ENCODE results near the gene PEX10. TPM values are rescaled to one million over a fixed set of nuclear protein-coding genes. Genes with fewer than 3 reads are reported as not detected.

PEX10 gene
- total RNA-seq, 1 donor from 2014 or later = 24.9 TPM

GRCh38 chr1:2376261-2376741 lies 36.1 kb downstream of the PEX10 start:
- no peak for DNase-seq (ENCODE audit: low read depth in 2 of 2)

GRCh38 chr1:2375923-2376260 lies 36.5 kb downstream of the PEX10 start:
- DNase-seq (ENCODE audit: low read depth in 2 of 2) = no peak

DNA sequence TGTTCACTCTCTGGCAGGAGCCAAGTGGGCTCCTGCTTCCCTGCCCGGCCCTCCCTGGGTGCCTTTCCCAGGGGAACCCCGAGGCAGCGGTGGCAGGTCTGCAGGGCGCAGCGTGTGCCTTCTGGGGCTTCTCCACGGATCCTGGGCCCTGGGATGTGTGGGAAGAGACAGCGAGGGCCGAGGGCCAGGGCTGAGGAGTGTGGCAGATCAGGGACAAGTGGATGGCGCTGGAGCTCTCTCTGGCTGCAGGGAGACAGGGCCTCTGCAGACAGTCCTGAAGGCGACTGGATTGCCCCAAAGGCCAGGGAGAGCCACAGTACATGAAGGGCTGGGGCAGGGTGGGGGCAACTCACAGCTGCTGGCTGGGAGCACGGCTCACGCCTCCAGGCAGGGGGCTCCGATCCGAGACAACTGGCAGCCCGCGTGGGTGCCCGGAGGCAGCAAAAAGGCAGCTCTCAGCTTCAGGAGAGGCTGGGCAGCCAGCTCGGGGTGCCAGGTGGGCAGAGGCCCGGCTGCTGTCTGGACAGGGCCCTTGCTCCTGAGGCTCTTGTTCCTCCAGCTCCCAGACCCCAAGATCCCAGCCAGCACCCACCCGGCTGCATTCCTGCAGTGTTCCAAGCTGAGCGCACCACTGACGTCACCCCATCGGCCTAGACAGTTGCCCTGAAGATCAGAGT lies 37.0 kb downstream of the PEX10 start:
- no peak for DNase-seq (ENCODE audit: low read depth in 2 of 2)

DNA sequence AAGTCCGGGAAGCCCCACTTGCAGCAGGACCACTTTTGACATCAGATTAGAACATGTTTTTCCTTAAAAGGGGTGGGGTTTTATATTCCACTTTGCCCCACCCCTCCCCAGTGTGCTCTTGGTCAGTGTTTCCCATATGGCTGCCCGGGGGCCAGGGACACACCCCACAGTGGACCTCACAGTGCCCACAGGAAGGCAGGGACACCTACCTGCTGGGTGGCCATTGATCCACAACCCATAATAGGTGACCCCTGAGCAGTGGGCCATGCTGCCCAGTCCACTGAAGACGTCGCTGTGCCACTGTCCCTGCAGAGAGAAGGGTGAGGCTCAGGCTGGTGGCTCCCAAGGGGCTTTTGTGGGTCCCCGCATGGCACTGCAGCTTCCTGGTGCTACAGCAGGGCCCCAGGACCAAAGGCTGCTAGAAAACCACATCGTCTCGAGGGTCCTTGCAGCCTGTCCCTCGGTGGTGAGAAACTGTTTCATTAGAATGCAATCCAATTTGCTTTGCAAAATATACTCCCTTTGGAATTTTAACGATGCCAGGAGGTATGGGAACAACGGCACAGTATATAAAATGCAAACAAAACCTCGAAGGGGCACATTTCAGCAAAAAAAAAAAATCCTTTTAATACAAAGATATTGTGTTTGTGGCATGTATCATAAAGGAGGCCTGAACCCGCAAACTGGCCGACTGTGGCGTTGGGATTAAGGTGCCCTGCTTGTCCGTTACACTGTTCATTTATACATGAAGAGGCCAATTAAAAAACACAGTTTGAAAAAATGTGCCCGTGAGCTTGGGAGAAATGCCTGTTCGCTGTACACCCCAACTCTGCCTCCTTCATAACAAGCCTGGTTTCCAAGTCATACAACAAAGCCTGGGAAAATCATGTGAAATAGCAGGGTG lies 37.9 kb downstream of the PEX10 start:
- DNase-seq (ENCODE audit: low read depth in 2 of 2) = no peak

DNA sequence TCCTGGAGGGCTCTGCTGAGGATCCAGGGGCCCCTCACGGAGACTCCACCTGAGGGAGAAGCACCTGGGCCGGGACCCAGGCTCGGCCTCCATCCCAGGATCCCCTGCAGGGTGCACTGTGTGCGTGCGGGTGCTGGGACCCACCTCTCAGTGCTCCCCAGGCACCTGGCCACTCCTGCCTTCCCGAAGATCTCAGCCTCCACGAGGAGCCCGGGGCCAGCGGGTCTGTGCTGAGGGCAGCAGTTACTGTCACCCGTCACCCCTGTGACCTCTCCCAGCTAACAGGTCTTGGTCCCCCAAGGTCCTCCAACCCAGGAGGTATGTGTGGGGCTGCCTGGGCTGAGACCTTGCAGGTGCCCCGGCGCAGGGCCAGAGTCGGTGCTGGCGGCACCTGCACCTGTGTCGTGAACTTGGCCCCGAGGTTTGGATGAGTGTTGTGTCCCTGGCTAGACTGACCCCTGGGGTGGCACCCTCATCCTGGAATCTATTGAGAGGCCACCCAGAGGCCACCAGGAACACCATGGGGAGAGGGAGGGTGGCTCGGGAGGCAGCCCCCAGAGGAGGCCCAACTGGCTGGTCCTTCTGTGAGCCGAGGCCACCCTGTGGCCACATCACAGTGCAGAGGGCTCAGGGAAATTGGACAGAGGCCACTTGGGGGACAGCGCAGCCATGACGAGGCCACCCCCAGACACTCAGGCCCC lies 38.7 kb downstream of the PEX10 start:
- DNase-seq (ENCODE audit: low read depth in 2 of 2) = no peak

DNA sequence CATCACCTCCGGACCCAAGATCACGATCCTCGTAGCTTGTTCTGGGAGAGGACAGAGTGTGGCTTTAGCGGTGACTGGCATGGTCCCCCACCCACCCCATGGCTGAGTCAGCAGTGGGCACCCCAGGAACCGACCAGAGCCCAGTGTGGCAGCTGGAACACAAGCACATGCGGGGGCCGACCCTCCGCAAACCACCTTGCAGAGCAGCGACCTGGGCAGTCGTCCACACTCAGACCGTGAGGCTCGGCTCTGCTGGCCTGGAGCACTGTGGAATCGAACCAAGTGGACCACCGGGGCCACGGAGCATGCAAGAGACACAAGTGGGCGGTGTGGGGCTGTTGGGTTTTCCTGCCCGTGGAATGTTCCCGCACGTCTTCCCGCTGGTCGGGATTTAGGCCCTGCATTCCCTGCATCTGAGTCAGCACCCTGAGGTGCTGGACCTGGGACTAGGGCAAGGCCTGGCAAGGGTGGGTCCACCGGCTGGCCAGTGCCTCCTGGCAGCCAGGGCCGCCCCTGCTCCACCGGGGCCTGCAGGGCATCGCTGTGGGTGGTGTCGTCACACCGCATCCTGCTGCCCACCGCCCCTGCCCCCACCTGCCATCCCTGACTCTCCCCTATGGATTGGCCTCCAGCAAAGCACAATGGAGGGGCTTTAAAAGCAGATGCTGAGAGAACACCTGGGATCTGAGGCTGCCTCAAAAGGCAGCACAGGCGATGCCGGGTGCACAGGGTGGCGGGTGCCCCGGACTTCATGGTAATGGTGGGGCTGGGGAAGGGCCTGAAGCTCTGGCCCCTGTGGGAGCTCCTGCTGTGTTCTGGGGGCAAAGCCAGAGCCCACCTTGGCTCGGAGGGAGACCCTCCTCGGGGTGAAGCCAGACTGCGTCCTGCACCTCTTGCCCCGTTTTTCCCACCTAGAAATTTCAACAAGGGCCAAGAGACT lies 39.5 kb downstream of the PEX10 start:
- no peak for DNase-seq (ENCODE audit: low read depth in 2 of 2)

DNA sequence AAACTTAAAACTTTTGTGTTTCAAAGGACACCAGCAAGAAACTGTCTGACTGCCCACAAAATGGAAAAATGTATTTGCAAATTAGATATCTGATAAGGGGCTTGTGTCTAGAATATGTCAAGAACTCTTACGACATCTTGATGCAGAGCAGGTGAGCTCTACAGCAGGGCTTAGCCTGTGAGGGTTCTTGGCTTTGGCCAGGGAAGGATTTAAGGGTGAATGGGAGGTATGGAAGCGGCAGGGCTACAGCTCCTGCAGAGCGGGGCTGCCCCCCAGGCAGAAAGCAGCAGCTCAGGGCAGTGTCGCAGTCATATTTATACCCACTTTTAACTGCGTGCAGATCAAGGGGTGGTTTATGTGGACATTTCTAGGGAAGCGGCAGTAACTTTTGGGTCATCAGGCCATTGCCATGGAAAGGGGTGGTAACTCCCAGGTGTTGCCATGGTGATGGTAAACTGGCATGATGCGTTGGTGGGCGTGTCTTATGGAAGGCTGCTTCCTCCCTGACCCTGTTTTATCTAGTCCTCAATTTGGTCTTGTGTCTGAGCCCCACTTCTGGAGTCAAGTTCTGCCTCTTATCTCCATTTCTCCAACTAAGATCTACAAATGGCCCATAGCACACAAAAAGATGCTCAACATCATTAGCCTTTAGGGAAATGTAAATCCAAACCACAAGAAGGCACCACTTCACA lies 44.2 kb downstream of the PEX10 start:
- no peak for DNase-seq (ENCODE audit: low read depth in 2 of 2)

DNA sequence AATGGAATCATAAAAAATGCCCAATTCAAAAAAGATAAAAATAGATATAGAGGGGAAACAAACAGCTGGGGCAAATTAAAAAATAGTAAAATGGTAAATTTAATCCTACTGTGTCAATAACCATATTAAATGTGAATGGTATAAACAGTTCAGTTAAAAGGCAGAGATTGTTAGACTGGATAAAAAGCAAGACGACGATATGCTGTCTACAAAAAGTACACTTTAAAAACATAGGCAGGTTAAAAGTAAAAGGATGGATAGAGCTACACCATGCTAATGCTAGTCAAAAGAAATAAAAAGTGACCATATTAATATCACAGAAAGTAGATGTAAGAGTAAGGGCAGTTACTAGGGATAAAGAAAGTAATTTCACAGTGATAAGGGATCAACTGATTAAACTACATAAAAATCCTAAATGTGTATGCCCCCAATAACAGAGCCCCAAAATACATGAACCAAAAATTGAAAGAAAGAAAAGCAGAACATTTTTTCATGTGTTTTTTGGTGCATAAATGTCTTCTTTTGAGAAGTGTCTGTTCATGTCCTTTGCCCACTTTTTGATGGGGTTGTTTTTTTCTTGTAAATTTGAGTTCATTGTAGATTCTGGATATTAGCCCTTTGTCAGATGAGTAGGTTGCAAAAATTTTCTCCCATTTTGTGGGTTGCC lies 48.4 kb downstream of the PEX10 start:
- no peak for DNase-seq (ENCODE audit: low read depth in 2 of 2)

DNA sequence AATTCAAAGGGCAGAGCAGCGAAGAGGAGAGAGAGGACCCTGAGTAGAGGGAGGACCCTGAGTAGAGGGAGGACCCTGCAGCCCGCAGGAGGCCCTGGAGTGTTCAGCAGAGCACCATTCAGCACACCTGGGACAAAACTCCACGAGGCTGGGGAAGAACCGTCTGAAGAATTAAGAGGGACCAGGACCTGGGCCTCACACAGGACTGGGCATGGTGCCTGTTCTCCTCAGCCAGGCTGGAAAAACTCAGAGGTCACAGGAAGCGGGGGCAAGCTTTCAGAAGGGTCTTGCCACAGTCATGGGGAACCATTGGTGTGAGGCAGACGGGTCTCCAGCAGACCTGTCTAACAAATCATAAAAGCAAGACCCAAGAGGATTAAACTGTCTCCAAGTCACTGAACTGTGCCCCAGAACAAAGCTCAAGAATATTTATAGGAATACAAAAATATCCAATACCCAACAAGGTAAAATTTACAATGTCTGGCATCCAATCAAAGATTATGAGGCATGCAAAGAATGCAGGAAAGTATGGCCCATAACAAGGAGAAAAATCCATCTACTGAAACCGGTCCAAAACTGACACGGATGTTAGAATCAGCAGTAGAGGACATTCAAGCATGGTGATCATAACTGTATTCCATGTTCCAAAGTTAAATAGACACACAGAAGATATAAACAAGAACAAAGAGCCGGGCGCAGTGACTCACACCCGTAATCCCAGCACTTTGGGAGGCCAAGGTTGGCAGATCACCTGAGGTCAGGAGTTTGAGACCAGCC lies 51.6 kb downstream of the PEX10 start:
- peak; percentile 47 to 57 for DNase-seq (ENCODE audit: low read depth in 2 of 2)

GRCh38 chr1:2358651-2359640 lies 53.4 kb downstream of the PEX10 start:
- DNase-seq (ENCODE audit: low read depth in 2 of 2) = no peak

DNA sequence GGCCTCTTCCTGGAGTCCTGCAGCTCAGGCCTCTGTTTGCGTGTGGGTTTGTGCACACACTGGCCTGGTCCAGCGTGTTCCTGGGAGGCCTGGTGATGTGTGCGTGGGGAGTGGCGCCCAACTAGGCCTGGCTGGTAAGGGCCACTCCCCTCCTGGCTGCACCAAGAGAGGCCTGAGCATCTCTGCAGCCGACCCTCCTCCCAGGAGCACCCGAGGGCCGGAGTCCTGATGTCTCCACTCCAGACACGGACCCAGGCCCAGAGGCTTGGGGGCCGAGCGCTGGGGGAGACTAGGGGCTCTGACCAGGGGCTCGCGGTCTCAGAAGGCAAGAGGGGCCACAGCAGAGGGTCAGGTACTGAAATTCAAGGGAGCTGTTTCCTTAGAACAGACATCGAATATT lies 54.3 kb downstream of the PEX10 start:
- no peak for DNase-seq (ENCODE audit: low read depth in 2 of 2)

DNA sequence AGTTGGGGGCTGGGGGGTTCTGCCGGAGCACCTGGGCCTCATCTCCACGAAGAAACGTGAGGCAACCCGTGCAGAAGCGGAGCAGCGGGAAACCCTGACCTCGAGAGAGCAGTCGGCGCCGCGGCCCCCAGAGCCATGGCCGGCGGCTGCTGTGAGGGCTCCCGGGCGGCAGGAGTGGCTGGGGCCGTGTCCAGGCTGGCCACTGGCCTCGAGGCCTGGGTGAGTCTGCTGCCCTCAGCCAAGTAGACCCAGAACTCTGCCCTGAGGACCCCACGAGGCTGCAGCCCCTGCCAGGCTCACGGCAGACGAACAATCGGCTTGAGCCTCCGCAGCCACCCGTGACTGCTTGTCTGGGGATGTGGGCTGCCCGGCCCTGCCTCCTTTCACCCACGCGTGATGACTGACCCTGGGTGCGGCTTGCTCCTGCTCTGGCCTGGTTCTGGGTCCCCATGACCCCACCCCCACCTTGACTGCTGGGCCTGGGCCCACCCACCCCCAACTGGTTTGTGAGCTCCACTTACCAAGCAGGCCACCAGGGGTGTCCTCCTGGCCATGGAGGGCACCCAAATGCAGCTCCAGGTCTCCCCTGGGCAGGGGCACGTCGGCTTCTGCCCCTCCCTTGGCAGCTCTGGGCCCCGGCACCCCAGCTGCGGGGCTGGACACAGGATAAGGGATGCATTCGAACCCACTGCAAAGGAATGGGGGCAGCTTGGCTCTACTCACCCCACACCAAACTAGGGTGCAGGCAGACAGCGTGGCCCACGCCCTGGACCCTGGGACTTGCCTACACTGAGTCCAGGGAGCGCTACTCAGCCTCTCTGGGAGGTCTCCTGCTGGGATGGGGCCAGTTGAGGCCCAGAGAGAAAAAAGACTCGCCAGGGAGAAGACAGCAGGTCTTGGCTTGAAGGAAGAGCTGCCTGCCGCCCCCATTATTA lies 55.2 kb downstream of the PEX10 start:
- no peak for DNase-seq (ENCODE audit: low read depth in 2 of 2)

GRCh38 chr1:2356401-2356800 lies 56.0 kb downstream of the PEX10 start:
- DNase-seq (ENCODE audit: low read depth in 2 of 2) = no peak

- DNase-seq (ENCODE audit: low read depth in 2 of 2) = no peak
Measured at GRCh38 chr1:2355373-2356261, 56.7 kb downstream of the PEX10 start.

DNA sequence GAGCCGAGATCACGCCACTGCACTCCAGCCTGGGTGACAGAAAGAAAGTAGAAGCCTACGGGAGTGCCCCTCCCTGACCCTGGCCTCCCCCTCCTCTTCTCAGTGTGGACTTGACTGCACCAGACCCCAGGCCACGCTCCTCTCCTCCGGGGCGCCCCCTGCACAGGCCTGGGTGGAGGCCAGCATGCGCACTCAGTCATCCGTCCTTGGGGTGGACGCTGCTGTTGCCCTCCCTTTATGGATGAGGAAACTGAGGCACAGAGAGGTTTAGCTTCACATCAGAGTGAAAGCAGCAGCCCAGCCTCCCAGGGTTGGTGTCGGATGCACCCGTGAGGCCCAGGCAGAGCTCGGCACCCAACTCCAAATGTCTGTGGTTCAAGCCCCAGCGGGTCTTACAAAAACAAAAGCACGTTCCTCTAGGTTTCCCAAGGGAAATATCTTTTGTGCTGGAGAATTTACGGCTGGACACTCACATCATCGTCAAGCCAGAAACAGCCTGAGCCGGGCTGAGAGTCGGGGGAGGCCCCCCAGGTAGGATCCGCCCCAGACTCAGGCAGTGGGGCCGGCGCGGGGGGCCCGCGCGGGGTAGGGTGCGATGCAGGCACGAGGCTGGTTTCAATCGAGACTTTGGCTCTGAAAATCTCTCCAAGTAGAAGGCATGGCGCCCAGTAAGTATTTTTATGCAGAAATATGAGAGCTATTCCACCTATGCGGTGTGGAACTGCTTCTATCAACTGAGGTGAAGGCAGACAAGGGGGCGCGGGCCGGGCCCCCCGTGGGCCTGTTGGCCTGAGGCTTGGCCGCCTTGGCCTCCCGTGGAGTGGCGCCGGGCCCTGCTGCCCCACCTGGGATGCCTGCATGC lies 57.6 kb downstream of the PEX10 start:
- DNase-seq (ENCODE audit: low read depth in 2 of 2) = no peak

Data from dermis microvascular lymphatic vessel endothelial cell (primary cell).